OCI-LY7 (cell line): ENCODE measurements around the gene OR52B2. TPM values are rescaled to one million over a fixed set of nuclear protein-coding genes. Genes with fewer than 3 reads are reported as not detected.

Source experiments
- BruUV-seq: library from RNA; stranded (reverse); fragments of 400-500 nt; replicated peaks from 2 replicates; lab custom pipeline; 2021; lab: Mats Ljungman, UMichigan
- CTCF ChIA-PET: fragments of 300-600 bp; sonication (Branson Sonifier 250); formaldehyde crosslinking; loops from one replicate; lab custom pipeline; 2022; ENCODE audit warnings: antibody characterized with exemption; ENCODE audit not compliant: unreplicated experiment; lab: Charles Lee
- POLR2A ChIA-PET: fragments of 300-600 bp; sonication (Branson Sonifier 250); formaldehyde crosslinking; loops from one replicate; lab custom pipeline; 2022; ENCODE audit warnings: antibody characterized with exemption; lab: Charles Lee
- DNase-seq: peaks from one replicate; pipeline ENCODE4 v3.0.0-alpha.2; 2015; ENCODE audit warnings: low spot score
- H2AFZ ChIP-seq: fragments of 200-600 bp; sonication (generic), shearing (Covaris generic); 2 replicates; pipeline ENCODE4 v1.6.1; 2014; ENCODE audit warnings: mild to moderate bottlenecking, antibody characterized with exemption, low read length, moderate library complexity
- H3K27ac ChIP-seq: fragments of 200-600 bp; sonication (generic); 2 replicates; pipeline ENCODE4 v1.5.1; 2014; ENCODE audit warnings: mixed run types, low read depth, mild to moderate bottlenecking, moderate library complexity, low read length, inconsistent platforms; ENCODE audit not compliant: poor library complexity, severe bottlenecking
- H3K36me3 ChIP-seq: fragments of 200-600 bp; sonication (generic); 2 replicates; pipeline ENCODE4 v1.6.1; 2014; ENCODE audit warnings: mild to moderate bottlenecking, antibody characterized with exemption, low read length, moderate library complexity, mixed read lengths; ENCODE audit not compliant: insufficient read depth
- H3K4me1 ChIP-seq: fragments of 200-600 bp; sonication (generic); 2 replicates; pipeline ENCODE4 v1.5.1; 2014; ENCODE audit warnings: mild to moderate bottlenecking, low read length; ENCODE audit not compliant: insufficient read depth, poor library complexity, severe bottlenecking
- H3K4me2 ChIP-seq: fragments of 200-600 bp; sonication (generic); 2 replicates; pipeline ENCODE4 v1.6.1; 2014; ENCODE audit warnings: mild to moderate bottlenecking, low read length
- H3K4me3 ChIP-seq: fragments of 200-600 bp; sonication (generic); 2 replicates; pipeline ENCODE4 v1.5.1; 2014; ENCODE audit warnings: mild to moderate bottlenecking, low read depth, low read length; ENCODE audit not compliant: poor library complexity, severe bottlenecking
- H3K79me2 ChIP-seq: fragments of 200-600 bp; sonication (generic); 2 replicates; pipeline ENCODE4 v1.6.1; 2016; ENCODE audit warnings: low read depth, mild to moderate bottlenecking, low read length, moderate library complexity, mixed read lengths; ENCODE audit not compliant: insufficient read depth
- H3K9me2 ChIP-seq: fragments of 200-600 bp; sonication (generic); 2 replicates; pipeline ENCODE4 v1.6.1; 2016; ENCODE audit warnings: mild to moderate bottlenecking, low read length, mixed read lengths; ENCODE audit not compliant: insufficient read depth
- H3K9me3 ChIP-seq: fragments of 200-600 bp; sonication (generic); 2 replicates; pipeline ENCODE4 v1.6.1; 2014; ENCODE audit warnings: mild to moderate bottlenecking, mixed run types, low read length, mixed read lengths
- H4K20me1 ChIP-seq: fragments of 200-600 bp; sonication (generic); 2 replicates; pipeline ENCODE4 v1.6.1; 2014; ENCODE audit warnings: mild to moderate bottlenecking, antibody characterized with exemption, low read length, moderate library complexity, mixed read lengths; ENCODE audit not compliant: insufficient read depth
- EZH2phosphoT487 ChIP-seq: fragments of 200-600 bp; sonication (generic); IDR thresholded peaks from 2 replicates; pipeline ENCODE4 v1.6.1; 2018; ENCODE audit warnings: low read depth, borderline replicate concordance, mild to moderate bottlenecking, mixed run types, antibody characterized with exemption, low read length, moderate library complexity, mixed read lengths
- intact Hi-C: fragments of 100-400 bp; cut with micrococcal nuclease; formaldehyde crosslinking; loops from one replicate; pipeline ENCODE4 v1.10.0; 2022; ENCODE audit not compliant: unreplicated experiment
- total RNA-seq, 2 experiments: library from RNA; depleted of rRNA in 1 of 2; stranded (reverse); fragments of >200 nt in 1 of 2; shearing (Covaris generic) in 1 of 2; gene quantifications; 2 replicates each; pipeline ENCODE4 v1.2.3, GENCODE V29; 2014 to 2022
- TF ChIP-seq, protein P1 (sequence below): fragments of 200-600 bp; sonication (generic); conservative IDR thresholded peaks from 2 replicates; pipeline ENCODE4 v1.5.1; 2014; ENCODE audit warnings: mild to moderate bottlenecking, antibody characterized with exemption, low read length, moderate library complexity, mixed read lengths

OR52B2 gene
- total RNA-seq, 2 experiments from 2014 or later: not detected

DNA sequence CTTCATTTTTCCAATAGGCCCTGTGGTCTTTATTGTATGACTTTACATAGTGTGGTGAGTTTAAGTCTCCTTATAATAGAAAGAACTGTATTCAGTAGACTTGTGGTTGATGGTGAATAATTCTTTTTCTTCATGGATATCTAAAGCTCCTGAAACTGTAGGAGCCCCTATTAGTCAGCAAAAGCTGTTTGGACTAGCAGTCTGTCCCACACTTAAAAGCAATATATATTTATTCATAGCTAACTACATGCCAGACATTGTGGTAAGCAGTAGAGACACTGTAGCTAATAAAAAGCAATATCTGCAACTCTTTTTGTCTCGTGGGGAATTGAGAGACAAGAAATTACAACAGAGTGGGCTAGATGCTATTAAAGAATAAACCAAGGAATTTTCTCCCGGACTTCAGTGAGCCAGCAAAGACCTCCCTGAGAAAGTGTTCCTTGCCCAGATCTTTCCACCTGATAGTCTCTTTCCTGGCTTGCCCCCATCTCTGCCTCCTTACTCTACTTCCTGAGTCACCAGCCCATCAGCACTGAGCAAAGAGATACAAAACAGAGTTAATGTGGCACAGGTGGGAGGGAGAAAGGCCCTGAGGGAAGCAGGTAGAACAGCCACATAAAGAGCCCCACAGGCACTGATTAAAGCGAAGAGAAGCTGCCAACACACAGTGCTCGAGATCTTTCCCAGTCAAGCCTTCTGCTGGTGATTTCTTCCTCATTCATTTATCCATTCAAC is 27.5 kb upstream of the OR52B2 start:
- ChIA-PET CTCF (no interaction called here), POLR2A (interaction anchor here (0.5 to 0.8 kb wide), 2 partner anchors 16 to 152 kb away, joined by 3 read pairs; no protein-coding TSS in a partner anchor)
- no peak for DNase-seq
- TF ChIP-seq, protein P1, sequence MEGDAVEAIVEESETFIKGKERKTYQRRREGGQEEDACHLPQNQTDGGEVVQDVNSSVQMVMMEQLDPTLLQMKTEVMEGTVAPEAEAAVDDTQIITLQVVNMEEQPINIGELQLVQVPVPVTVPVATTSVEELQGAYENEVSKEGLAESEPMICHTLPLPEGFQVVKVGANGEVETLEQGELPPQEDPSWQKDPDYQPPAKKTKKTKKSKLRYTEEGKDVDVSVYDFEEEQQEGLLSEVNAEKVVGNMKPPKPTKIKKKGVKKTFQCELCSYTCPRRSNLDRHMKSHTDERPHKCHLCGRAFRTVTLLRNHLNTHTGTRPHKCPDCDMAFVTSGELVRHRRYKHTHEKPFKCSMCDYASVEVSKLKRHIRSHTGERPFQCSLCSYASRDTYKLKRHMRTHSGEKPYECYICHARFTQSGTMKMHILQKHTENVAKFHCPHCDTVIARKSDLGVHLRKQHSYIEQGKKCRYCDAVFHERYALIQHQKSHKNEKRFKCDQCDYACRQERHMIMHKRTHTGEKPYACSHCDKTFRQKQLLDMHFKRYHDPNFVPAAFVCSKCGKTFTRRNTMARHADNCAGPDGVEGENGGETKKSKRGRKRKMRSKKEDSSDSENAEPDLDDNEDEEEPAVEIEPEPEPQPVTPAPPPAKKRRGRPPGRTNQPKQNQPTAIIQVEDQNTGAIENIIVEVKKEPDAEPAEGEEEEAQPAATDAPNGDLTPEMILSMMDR: no peak
- no peak for TF ChIP-seq EZH2phosphoT487
- Histone ChIP-seq H3K4me3 (no peak overlapping the region), H3K9me3 (no peaks in the 10 kb centered on the region), H2AFZ (no peak overlapping the region), H3K36me3 (no peaks in the 10 kb centered on the region), H3K27ac (no peak overlapping the region), H3K4me2 (no peak overlapping the region), H4K20me1 (no peaks in the 10 kb centered on the region), H3K79me2 (no peaks in the 10 kb centered on the region), H3K9me2 (no peaks in the 10 kb centered on the region), H3K4me1 (no peaks in the 10 kb centered on the region)
- intact Hi-C loops: no loop called here
- BruUV-seq: no TSS peak

- H3K79me2 ChIP-seq: no peaks in the 10 kb centered on the region
- H3K27ac ChIP-seq: no peak overlapping the region
- no peaks in the 10 kb centered on the region for H3K9me2 ChIP-seq
- BruUV-seq: no TSS peak
- intact Hi-C loops: no loop called here
- H3K4me1 ChIP-seq: no peaks in the 10 kb centered on the region
- H4K20me1 ChIP-seq: no peaks in the 10 kb centered on the region
- POLR2A ChIA-PET: interaction anchor here (0.6 kb wide), 1 partner anchor 121 kb away, joined by 3 read pairs; no protein-coding TSS in a partner anchor
- CTCF ChIA-PET: no interaction called here
- no peak for DNase-seq
- H3K9me3 ChIP-seq: no peaks in the 10 kb centered on the region
- no peak overlapping the region for H3K4me2 ChIP-seq
- H3K36me3 ChIP-seq: no peaks in the 10 kb centered on the region
- no peak for TF ChIP-seq EZH2phosphoT487
- TF ChIP-seq, protein P1: no peak
- no peak overlapping the region for H2AFZ ChIP-seq
- no peak overlapping the region for H3K4me3 ChIP-seq
Observed at GRCh38 chr11:6196396-6196795, 26.3 kb upstream of the OR52B2 start.

DNA sequence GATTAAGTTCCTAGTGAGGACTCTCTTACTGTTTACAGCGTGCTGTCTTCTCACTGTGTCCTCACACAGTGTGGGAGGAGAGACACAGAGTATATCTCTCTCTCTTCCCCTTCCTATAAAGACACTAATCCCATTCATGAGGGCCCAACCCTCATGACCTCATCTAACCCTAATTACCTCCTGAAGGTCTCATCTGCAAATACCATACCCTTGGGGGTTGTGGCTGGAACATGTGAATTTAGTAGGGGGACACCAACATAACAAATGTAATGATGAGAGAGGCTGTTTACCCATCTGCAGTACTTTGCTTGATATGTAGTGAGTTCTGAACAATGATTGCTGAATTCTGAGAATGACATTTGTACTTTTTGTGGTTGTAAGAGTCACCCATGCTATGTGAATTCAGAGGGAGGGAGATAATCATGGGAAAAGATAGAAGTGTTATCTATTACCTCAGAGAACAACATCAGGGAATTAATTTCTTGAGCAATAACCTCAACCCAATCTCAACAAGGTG is 24.0 kb upstream of the OR52B2 start:
- no TSS peak for BruUV-seq
- TF ChIP-seq, protein P1: no peak
- no peak for TF ChIP-seq EZH2phosphoT487
- ChIA-PET POLR2A (no interaction called here), CTCF (no interaction called here)
- H2AFZ ChIP-seq: no peak overlapping the region
- intact Hi-C loops: no loop called here
- no peaks in the 10 kb centered on the region for H4K20me1 ChIP-seq
- H3K9me2 ChIP-seq: no peaks in the 10 kb centered on the region
- no peaks in the 10 kb centered on the region for H3K36me3 ChIP-seq
- no peak overlapping the region for H3K4me2 ChIP-seq
- H3K27ac ChIP-seq: no peak overlapping the region
- H3K9me3 ChIP-seq: no peaks in the 10 kb centered on the region
- no peak for DNase-seq
- H3K79me2 ChIP-seq: no peaks in the 10 kb centered on the region
- no peak overlapping the region for H3K4me3 ChIP-seq
- no peaks in the 10 kb centered on the region for H3K4me1 ChIP-seq
